ENCODE measurements around the gene RNH1.
A peak's percentile ranks its signal among the peaks of the same experiment; 100 is the strongest.

RNH1 gene

GRCh38 chr11:501001-501682 lies 5.9 kb downstream of the RNH1 start:
- DNase-seq = no peak

DNA sequence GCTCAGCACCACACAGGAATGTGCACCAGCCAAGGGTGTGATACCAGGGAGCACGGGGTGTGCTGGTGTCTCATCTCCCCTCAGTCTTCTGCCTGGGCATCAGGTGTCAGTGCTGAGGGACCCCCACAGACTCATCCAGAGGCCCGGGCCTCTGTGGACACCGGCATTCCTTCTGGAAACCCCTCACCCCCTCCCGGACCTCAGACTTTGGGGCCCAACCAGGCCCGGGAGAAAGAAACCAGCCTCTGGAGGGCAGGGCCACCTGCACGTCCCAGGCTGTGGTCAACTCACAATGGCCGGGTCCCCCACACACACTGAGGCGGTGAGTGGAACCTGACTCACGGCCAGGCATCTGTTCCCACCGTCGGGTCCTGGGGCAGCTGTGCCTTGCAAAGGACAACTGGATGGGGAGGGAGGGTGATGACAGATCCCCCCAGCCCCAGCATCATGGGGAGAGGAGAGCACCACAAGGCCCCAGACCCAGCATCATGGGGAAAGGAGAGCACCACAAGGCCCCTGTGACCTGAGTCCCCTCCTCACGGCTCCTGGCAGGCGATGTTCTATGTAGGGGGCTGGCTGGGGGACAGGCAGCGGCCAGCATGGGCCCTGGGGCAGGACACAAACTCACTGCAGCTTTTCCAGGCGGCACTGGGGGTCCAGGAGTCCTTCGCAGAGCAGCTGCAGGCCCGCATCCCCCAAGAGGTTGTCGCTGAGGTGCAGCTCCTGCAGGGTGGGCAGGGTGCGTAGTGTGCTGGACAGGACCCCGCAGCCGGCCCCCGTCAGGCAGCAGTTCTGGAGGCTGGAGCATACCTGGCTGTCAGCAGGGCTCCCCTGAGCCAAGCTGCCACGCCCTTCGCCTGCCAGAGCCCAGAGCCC lies 7.6 kb downstream of the RNH1 start:
- no peak for DNase-seq

DNA sequence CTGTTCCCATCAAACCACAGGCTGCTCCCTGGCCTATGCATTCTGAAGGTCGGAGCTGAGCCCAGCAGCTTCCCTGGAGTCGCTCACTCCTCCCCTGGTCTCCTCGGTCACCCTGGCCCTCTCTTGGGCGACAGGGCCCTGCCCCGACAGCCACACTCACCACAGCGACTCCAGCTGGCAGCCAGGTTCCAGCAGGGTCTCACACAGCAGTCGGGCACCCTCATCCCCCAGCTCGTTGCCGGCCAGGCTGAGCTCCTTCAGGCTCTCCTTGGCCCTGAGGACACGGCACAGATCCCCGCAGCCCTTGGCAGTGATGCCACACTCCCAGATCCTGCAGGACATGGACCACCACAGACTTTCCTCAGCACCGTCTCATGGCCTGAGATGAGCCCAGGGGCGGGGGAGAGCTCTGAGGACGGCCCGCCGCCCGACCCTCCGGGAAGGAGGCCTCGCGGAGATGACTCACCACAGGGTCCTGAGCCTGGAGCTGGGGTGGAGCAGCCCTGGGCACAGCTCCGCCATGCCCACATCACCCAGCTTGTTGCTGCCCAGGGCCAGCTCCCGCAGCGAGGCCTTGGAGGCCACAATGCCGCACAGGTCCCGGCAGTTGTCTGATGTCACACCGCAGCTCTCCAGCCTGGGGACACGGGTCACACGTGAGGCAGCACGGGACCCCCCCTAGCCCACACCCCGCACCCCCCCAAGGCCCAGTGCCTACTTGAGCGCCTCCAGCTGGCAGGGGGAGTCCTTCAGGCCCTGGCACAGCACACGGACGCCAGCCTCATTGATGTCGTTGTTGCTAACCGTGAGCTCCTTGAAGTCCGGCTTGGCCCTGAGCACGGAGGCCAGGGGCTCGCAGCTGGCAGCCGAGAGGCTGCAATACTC lies 8.5 kb downstream of the RNH1 start:
- no peak for DNase-seq

GRCh38 chr11:497565-498296 lies 9.3 kb downstream of the RNH1 start:
- no peak for DNase-seq

DNA sequence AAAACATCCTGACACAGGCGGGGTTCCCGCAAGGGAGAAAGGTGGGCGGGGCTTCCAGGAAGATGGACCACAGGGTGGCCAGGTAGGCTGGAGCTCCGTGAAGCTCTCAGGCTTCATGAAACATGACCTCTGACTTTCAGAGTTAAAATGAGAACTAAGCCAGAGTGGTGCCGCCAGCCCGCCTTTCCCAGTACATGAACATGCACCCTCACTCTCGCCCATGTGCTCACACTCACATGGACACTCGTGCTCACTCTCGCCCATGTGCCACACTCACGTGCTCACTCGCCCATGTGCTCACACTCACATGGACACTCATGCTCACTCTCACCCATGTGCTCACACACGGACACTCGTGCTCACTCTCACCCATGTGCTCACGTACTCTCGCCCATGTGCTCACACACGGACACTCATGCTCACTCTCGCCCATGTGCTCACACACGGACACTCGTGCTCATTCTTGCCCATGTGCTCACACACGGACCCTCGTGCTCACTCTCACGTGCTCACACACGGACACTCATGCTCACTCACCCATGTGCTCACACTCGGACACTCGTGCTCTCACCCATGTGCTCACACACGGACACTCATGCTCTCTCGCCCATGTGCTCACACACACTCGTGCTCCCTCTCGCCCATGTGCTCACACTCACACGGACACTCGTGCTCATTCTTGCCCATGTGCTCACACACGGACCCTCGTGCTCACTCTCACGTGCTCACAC lies 10.0 kb downstream of the RNH1 start:
- no peak for DNase-seq

GRCh38 chr11:495537-495931 lies 11.5 kb downstream of the RNH1 start:
- no peak for DNase-seq

- peak in 42 of 51 donors; percentile 24 to 92 (median 74) for DNase-seq
Measured at GRCh38 chr11:494761-495536, 12.1 kb downstream of the RNH1 start.

- no peak for DNase-seq
Measured at GRCh38 chr11:492427-493226, 14.4 kb downstream of the RNH1 start.

DNA sequence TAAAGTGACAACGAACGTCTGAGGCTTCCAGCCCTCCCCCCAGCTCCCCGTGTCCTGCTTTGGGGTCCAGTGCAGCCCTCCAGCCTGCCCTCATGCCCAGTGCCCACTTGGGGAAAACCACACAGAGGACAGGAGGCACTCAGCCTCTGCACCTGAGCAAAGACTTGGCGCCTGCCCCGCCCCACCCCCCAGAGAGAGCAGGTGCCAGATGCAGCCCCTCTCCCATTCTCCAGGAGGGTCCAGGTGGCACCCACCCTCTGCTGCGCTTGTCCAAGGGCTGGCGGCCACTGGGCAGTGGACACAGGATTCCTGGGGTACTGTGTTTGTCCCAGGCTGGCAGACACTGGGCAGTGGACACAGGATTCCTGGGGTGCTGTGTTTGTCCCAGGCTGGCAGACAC lies 15.7 kb downstream of the RNH1 start:
- DNase-seq = no peak

GRCh38 chr11:490930-491260 lies 16.1 kb downstream of the RNH1 start:
- no peak for DNase-seq

GRCh38 chr11:490186-490929 lies 16.7 kb downstream of the RNH1 start:
- no peak for DNase-seq

DNA sequence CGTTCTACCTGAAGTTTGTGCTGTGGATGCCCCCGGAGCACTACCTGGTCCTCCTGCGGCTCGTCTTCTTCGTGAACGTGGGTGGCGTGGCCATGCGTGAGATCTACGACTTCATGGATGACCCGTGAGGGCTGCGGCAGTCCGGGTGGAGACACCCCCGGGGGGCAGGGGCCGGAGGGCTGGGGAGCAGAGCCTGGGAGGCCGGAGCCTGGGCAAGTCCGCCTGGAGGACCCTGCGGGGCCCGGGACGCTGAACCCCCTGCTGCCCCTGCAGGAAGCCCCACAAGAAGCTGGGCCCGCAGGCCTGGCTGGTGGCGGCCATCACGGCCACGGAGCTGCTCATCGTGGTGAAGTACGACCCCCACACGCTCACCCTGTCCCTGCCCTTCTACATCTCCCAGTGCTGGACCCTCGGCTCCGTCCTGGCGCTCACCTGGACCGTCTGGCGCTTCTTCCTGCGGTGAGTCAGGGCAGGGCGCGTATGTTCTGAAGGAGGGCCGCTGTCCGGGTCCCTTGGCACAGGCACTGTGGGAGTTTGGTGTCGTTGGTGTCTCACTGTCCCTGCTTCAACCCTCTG lies 17.3 kb downstream of the RNH1 start:
- no peak for DNase-seq

DNA sequence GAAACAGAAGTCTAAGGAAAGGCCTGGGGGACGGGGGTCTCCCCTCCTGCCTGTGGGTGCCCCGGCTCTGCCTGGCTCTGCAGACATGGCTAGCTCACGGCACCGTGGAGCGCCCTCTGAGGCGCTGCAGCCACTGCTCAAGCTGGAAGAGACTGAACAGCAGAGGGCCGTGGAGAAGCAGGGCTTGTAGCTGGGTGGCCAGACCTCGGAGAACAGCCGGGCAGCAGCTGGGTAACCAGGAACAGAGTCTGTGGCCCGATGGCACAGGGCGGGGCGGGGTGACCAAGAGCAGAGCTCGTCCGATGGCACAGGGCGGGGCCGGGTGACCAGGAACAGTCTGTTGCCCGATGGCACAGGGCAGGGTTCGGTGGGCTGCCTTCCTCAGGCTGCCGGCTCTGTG lies 18.1 kb downstream of the RNH1 start:
- peak in 2 of 51 donors; percentile 19 to 25 for DNase-seq

DNA sequence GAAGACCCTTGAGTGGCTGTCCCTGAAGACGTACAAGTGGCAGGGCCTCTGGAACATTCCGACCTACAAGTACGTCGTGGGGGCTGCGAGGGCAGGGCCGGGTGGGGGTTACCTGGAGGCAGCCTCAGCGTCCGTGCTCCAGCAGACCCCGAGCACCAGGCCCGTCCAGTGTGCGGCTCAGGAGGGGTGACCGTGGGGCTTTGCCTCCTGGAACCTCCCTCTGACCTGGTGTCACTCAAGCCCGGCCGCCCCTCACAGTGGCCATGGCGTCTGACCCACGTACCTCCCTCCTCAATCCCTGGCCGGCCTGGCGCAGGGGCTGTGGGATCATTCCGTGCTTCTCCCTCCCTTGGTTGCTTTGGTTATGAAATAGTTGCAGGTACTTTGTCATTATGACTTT lies 18.5 kb downstream of the RNH1 start:
- DNase-seq = no peak

GRCh38 chr11:488062-488461 lies 19.0 kb downstream of the RNH1 start:
- no peak for DNase-seq

DNA sequence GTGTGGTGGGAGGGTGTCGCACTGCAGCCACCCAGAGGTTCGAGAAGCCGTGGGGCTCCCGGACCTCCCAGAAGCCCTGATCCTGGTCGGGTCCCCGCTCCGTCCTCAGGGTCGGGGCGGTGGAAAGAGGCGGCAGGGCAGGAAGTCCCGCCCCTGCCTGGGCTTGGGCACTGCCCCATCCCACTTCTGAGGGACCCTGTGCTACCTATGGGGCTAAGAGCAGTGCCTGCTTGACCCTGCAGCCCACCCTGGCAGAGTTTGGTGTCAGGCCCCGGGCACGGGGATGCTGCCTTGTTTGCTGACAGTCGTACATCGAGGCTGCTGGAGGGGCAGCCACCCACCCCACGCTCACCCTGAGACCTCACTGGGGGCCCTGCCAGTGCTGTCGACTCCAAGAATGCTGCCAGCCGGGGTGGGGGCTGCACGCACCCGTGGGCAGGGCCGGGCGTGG lies 19.4 kb downstream of the RNH1 start:
- DNase-seq = no peak

DNA sequence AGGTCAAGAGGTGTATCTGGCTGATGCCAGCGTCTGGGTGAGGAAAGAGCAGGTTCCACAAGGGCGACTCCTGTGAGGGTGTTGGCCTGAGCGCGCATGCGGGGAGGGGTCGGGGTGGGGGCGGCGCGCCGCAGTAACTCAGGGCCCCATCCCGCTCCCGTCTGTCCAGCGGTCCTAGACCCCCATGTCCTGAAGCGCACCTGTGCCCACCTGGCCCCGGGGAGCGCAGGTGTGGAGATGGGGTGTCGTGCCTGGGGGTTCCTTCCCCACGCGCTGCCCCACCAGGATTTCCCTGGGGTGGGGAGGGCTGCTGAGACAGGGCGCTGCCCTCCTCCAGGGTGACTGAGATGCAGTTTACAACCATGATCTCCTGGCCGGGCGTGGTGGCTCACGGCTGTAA lies 20.9 kb downstream of the RNH1 start:
- no peak for DNase-seq

DNA sequence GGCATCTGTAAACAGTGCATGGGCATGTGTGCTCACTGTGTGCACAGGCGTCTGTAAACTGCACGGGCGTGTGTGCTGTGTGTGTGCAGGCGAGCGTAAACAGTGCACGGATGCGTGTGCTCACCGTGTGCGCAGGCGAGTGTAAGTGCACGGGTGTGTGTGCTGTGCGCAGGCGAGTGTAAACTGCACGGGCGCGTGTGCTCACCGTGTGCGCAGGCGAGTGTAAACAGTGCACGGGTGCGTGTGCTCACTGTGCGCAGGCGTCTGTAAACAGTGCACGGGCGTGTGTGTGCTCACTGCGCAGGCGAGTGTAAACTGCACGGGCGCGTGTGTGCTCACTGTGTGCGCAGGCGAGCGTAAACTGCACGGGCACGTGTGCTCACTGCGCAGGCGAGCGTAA lies 22.4 kb downstream of the RNH1 start:
- no peak for DNase-seq
